K562 (cell line): ENCODE results near the gene ANK3. TPM values are rescaled to one million over a fixed set of nuclear protein-coding genes. Genes with fewer than 3 reads are reported as not detected.

Source experiments
- ATAC-seq: fragments of 200-7000 bp; cut with Tn5 transposase; 3 replicates; pipeline ENCODE4 v1.9.1; 2020; ENCODE audit warnings: moderate library complexity
- BruUV-seq: library from RNA; stranded (reverse); fragments of 400-500 nt; replicated peaks from 2 replicates; lab custom pipeline; 2021; lab: Mats Ljungman, UMichigan
- CTCF ChIA-PET: fragments of 300-600 bp; formaldehyde crosslinking; extraction: SDS; loops from one replicate; lab custom pipeline; 2021; ENCODE audit warnings: low intra/inter-chr PET ratio; lab: Yijun Ruan, JAX
- POLR2A ChIA-PET: fragments of 300-600, 350-650 bp; sonication (Branson Sonifier 250); formaldehyde crosslinking; extraction: SDS; loops from one replicate; lab custom pipeline; 2021; ENCODE audit warnings: antibody characterized with exemption, inconsistent platforms; lab: Yijun Ruan, JAX
- DNase-seq, 4 experiments: peaks; one replicate each; pipeline versions ENCODE4 v3.0.0 to v3.0.0-alpha.2; 2011 to 2018; ENCODE audit warnings: low spot score in 3 of 4, mixed read lengths in 3 of 4; ENCODE audit errors: extremely low read depth in 1 of 4
- FAIRE-seq: peaks from 2 replicates; lab custom pipeline; 2011; peaks lifted over from hg19 to GRCh38; lab: Jason Lieb, UNC
- H2AFZ ChIP-seq: 2 replicates; pipeline ENCODE4 v1.6.0; 2011; ENCODE audit warnings: low read depth, low read length, control low read depth, inconsistent platforms
- H3K27ac ChIP-seq: fragments of 200-600 bp; 3 replicates; pipeline ENCODE4 v1.8.0; 2011; ENCODE audit warnings: low read depth, mild to moderate bottlenecking, control low read depth, inconsistent platforms, low read length, moderate library complexity, mixed read lengths; ENCODE audit errors: extremely low read depth
- H3K27me3 ChIP-seq, 2 experiments: fragments of 300-600 bp in 1 of 2; 2 replicates in 1 of 2; 3 replicates in 1 of 2; pipeline versions ENCODE4 v1.6.0 to v1.8.0; 2011; ENCODE audit warnings: inconsistent platforms in 2 of 2, low read length in 2 of 2, mild to moderate bottlenecking in 1 of 2, mixed read lengths in 1 of 2, moderate library complexity in 1 of 2; ENCODE audit not compliant: control insufficient read depth in 2 of 2, insufficient read depth in 2 of 2
- H3K36me3 ChIP-seq: fragments of 300-600 bp; 3 replicates; pipeline ENCODE4 v1.8.0; 2011; ENCODE audit warnings: mild to moderate bottlenecking, low read length, inconsistent platforms; ENCODE audit not compliant: control insufficient read depth, insufficient read depth
- H3K4me1 ChIP-seq, 2 experiments: fragments of 200-600 bp in 1 of 2; replicated peaks in 1 of 2; 2 replicates in 1 of 2; 3 replicates in 1 of 2; pipeline versions ENCODE4 v1.5.1 to v1.8.0; 2011; ENCODE audit warnings: inconsistent platforms in 2 of 2, low read length in 2 of 2, mild to moderate bottlenecking in 1 of 2, mixed read lengths in 1 of 2, moderate library complexity in 1 of 2; ENCODE audit not compliant: control insufficient read depth in 2 of 2, insufficient read depth in 2 of 2
- H3K4me2 ChIP-seq: 2 replicates; pipeline ENCODE4 v1.6.1; 2011; ENCODE audit warnings: low read length, control low read depth, inconsistent platforms, mixed read lengths; ENCODE audit not compliant: insufficient read depth
- H3K4me3 ChIP-seq: fragments of 200-600 bp; sonication (generic), shearing (Covaris generic); 2 replicates; pipeline ENCODE4 v1.5.1; 2016; ENCODE audit warnings: control low read depth, inconsistent platforms
- H3K79me2 ChIP-seq: fragments of 200-600 bp; 3 replicates; pipeline ENCODE4 v1.8.0; 2011; ENCODE audit warnings: low read length, inconsistent platforms; ENCODE audit not compliant: control insufficient read depth, insufficient read depth
- H3K9ac ChIP-seq, 2 experiments: 2 replicates each; pipeline versions ENCODE4 v1.6.0 to v1.6.1; 2011; ENCODE audit warnings: low read depth in 2 of 2, low read length in 2 of 2, control low read depth in 1 of 2, inconsistent platforms in 1 of 2, mild to moderate bottlenecking in 1 of 2, mixed read lengths in 1 of 2; ENCODE audit not compliant: insufficient read depth in 1 of 2
- H3K9me1 ChIP-seq: one replicate; pipeline ENCODE4 v1.6.0; 2011; ENCODE audit warnings: inconsistent platforms, mild to moderate bottlenecking, low read length, moderate library complexity; ENCODE audit not compliant: control insufficient read depth, insufficient read depth
- H3K9me3 ChIP-seq: replicated peaks from 2 replicates; pipeline ENCODE4 v1.5.1; 2011; ENCODE audit warnings: low read depth, low read length, inconsistent platforms; ENCODE audit not compliant: control insufficient read depth, insufficient read depth
- H4K20me1 ChIP-seq: replicated peaks from 2 replicates; pipeline ENCODE4 v1.6.1; 2011; ENCODE audit warnings: low read length, inconsistent platforms, mixed read lengths; ENCODE audit not compliant: control insufficient read depth, insufficient read depth
- ATF3 ChIP-seq, 2 experiments: fragments of 450-650 bp in 1 of 2; sonication (generic) in 1 of 2; formaldehyde crosslinking in 1 of 2; IDR thresholded peaks in 1 of 2; conservative IDR thresholded peaks in 1 of 2; 2 replicates each; pipeline versions ENCODE4 v1.6.1 to v1.8.1; 2016 to 2023; ENCODE audit warnings: mild to moderate bottlenecking in 2 of 2, moderate library complexity in 2 of 2, inconsistent platforms in 1 of 2, missing genetic modification reagents in 1 of 2
- FOSL1 ChIP-seq: fragments of 200-800 bp; sonication (Bioruptor generic); conservative IDR thresholded peaks from 2 replicates; pipeline ENCODE4 v1.6.1; 2016; ENCODE audit warnings: missing genetic modification characterization, missing compliant biosample characterization
- JUND ChIP-seq, 2 experiments: IDR thresholded peaks; 2 replicates in 1 of 2; 3 replicates in 1 of 2; pipeline ENCODE4 v1.6.1; 2011; ENCODE audit warnings: borderline replicate concordance in 2 of 2, low read depth in 2 of 2, low read length in 2 of 2, improper control_type of control experiment in 1 of 2, missing biosample characterization in 1 of 2, missing genetic modification characterization in 1 of 2, missing genetic modification reagents in 1 of 2
- MBD2 ChIP-seq: sonication (generic); IDR thresholded peaks from 2 replicates; pipeline ENCODE4 v1.6.1; 2016; ENCODE audit warnings: low read depth, borderline replicate concordance
- MEIS2 ChIP-seq: fragments of 450-650 bp; IDR thresholded peaks from 2 replicates; pipeline ENCODE4 v1.6.1; 2014; ENCODE audit warnings: mild to moderate bottlenecking; ENCODE audit not compliant: partially characterized antibody
- PBX2 ChIP-seq, 2 experiments: IDR thresholded peaks in 1 of 2; conservative IDR thresholded peaks in 1 of 2; 2 replicates each; pipeline ENCODE4 v1.6.1; 2016; ENCODE audit warnings: low read depth in 2 of 2, mild to moderate bottlenecking in 1 of 2, missing compliant biosample characterization in 1 of 2, missing genetic modification characterization in 1 of 2, moderate library complexity in 1 of 2
- PHF8 ChIP-seq: fragments of 200-600 bp; sonication (generic); IDR thresholded peaks from 2 replicates; pipeline ENCODE4 v1.6.1; 2012; ENCODE audit warnings: mixed run types, mild to moderate bottlenecking, inconsistent platforms, low read length, moderate library complexity, borderline replicate concordance
- SMARCE1 ChIP-seq: fragments of 450-650 bp; IDR thresholded peaks from 2 replicates; pipeline ENCODE4 v1.7.1; 2016; ENCODE audit warnings: mild to moderate bottlenecking
- XRCC3 ChIP-seq: fragments of 450-650 bp; IDR thresholded peaks from 2 replicates; pipeline ENCODE4 v1.6.1; 2017; ENCODE audit warnings: mild to moderate bottlenecking, moderate library complexity
- WGBS: fragments of 100-300 bp; shearing (Covaris generic); methylation state at CpG from one replicate; pipeline ENCODE4 v1.1.6; 2016; ENCODE audit warnings: low coverage, mixed read lengths; ENCODE audit not compliant: insufficient coverage; ENCODE audit errors: missing lambda C conversion rate; 5-methylcytosine and 5-hydroxymethylcytosine counted together
- in situ Hi-C: fragments of 300-500 bp; cut with MboI; formaldehyde crosslinking; loops from 4 replicates; pipeline ENCODE4 v1.15.0; 2018; ENCODE audit warnings: inconsistent platforms, mixed read lengths
- intact Hi-C: fragments of 100-400 bp; cut with micrococcal nuclease; formaldehyde crosslinking; loops from 2 replicates; pipeline ENCODE4 v1.14.2; 2022
- polyA plus RNA-seq, 8 experiments: library from polyadenylated mRNA; depleted of rRNA in 4 of 8; stranded (reverse) in 5 of 8; unstranded in 3 of 8; fragments of >200 nt; fragmentation: Nextera tagmentation in 2 of 8; fragmentation: Illumina TruSeq in 1 of 8; extraction: Ambion mirVana in 2 of 8; extraction: Trizol in 1 of 8; gene quantifications; 2 replicates each; pipeline versions ENCODE4 v1.2.1 to v1.2.3, GENCODE V29; 2011 to 2014; ENCODE audit warnings: inconsistent platforms in 1 of 8, missing spikeins in 1 of 8
- total RNA-seq, 7 experiments: library from RNA; depleted of rRNA in 6 of 7; stranded (reverse); fragments of >200 nt in 6 of 7; fragmentation: Illumina TruSeq in 2 of 7; extraction: Trizol in 2 of 7; gene quantifications; 2 replicates each; pipeline versions ENCODE4 v1.2.1 to v1.2.3, GENCODE V29; 2011 to 2021; ENCODE audit warnings: low replicate concordance in 1 of 7

Gene ANK3
- total and polyA plus RNA-seq, 9 of the 15 experiments (the other 6 are each of a cell fraction or from before 2014, with no cell fraction given) = 10.0 to 32.3 (median 17.9) TPM

GRCh38 chr10:60423920-60424319, 34.2 kb upstream of the ANK3 start:
- TF ChIP-seq ATF3 (IDR thresholded peaks at IDR 0.05) (peak; percentile 28; the same call in 1 of the 2 replicates), ATF3 (CRISPR knock-in tag; conservative IDR thresholded peaks at IDR 0.05) (no peak), FOSL1 (peak; percentile 82), MEIS2 (peak; percentile 71), SMARCE1 (peak; percentile 22; the same call in 1 of the 2 replicates), MBD2 (no peak), PHF8 (no peak), XRCC3 (no peak), JUND (IDR thresholded peaks at IDR 0.05; ENCODE audit: borderline replicate concordance, low read depth, low read length) (peak; percentile 46; the same call in 1 of the 2 replicates), JUND (tag; IDR thresholded peaks at IDR 0.05; ENCODE audit: borderline replicate concordance, low read depth, low read length) (peak; percentile 13; the same call in 1 of the 3 replicates), PBX2 (CRISPR knock-in tag; IDR thresholded peaks at IDR 0.05; ENCODE audit: low read depth) (no peak), PBX2 (tag; conservative IDR thresholded peaks at IDR 0.05; ENCODE audit: low read depth) (peak; percentile 56)
- ChIA-PET CTCF (no interaction called here), POLR2A (interaction anchor here (1.0 kb wide), 1 partner anchor 11 kb away, joined by 3 read pairs; no protein-coding TSS in a partner anchor)
- Histone ChIP-seq H2AFZ (no peak overlapping the region), H3K9me1 (no peaks in the 10 kb centered on the region), H3K27me3 (no peaks in the 10 kb centered on the region), H3K79me2 (no peaks in the 10 kb centered on the region), H4K20me1 (no peaks in the 10 kb centered on the region), H3K27ac (no peak overlapping the region), H3K9ac (no peak overlapping the region), H3K36me3 (no peaks in the 10 kb centered on the region), H3K4me1 (peaks cover 0 to 32% of the 10 kb centered on the region in 2 experiments; a peak in 2 of 5 replicates), H3K4me3 (no peak overlapping the region), H3K4me2 (no peak overlapping the region), H3K9me3 (no peaks in the 10 kb centered on the region)
- FAIRE-seq (no peak), ATAC-seq (no peak), DNase-seq (no peak)
- intact Hi-C loops = no loop called here
- in situ Hi-C loops = no loop called here
- 0% methylated on average over 1 of the region's 1 CpG for WGBS
- no TSS peak for BruUV-seq
